RWPE1 (cell line): ENCODE results near the gene STK32B.

Source experiments
- CTCF ChIA-PET: fragments of 350-600 bp; sonication (Branson Sonifier 250); formaldehyde crosslinking; extraction: SDS; loops from one replicate; lab custom pipeline; 2021; lab: Yijun Ruan, JAX
- POLR2A ChIA-PET: fragments of 400-600 bp; formaldehyde crosslinking; extraction: SDS; loops from one replicate; lab custom pipeline; 2020; ENCODE audit warnings: antibody characterized with exemption; ENCODE audit not compliant: low non-redundant PET; lab: Yijun Ruan, JAX
- DNase-seq: peaks from one replicate; pipeline ENCODE4 v3.0.0; 2012; ENCODE audit warnings: low spot score
- H3K27ac ChIP-seq: fragments of 450-650 bp; 2 replicates; pipeline ENCODE4 v1.5.1; 2017
- CTCF ChIP-seq: fragments of 450-650 bp; conservative IDR thresholded peaks from 2 replicates; pipeline ENCODE4 v1.5.1; 2017; ENCODE audit warnings: low read depth, mild to moderate bottlenecking

Gene STK32B

DNA sequence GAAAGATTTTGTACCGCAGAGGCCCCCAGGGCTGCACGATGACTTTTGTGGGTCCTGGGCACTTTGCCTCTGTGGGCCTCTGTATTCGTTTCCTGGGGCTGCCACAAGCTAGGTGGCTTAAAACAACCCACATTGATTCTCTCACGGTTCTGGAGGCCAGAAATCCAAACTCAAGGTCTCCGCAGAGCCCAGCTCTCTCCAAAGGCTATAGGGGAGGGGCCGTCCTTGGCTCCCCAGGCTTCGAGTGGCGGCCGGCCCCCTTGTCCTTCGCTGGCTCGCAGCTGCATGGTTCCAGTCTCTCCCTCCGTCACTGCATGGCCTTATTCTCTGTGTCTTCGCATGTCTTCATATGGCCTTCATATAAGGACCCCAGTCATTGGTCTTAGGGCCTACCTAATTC lies 415.8 kb downstream of the STK32B start:
- CTCF ChIA-PET: no interaction called here
- POLR2A ChIA-PET: no interaction called here
- no peak for TF ChIP-seq CTCF
- no peak overlapping the region for H3K27ac ChIP-seq
- DNase-seq: no peak

GRCh38 chr4:5469151-5469775 lies 418.0 kb downstream of the STK32B start:
- no peak for DNase-seq
- CTCF ChIA-PET: interaction anchor here (0.7 kb wide), 1 partner anchor 9 kb away, joined by 3 read pairs; no protein-coding TSS in a partner anchor
- no peak for TF ChIP-seq CTCF
- POLR2A ChIA-PET: no interaction called here
- H3K27ac ChIP-seq: no peak overlapping the region

DNA sequence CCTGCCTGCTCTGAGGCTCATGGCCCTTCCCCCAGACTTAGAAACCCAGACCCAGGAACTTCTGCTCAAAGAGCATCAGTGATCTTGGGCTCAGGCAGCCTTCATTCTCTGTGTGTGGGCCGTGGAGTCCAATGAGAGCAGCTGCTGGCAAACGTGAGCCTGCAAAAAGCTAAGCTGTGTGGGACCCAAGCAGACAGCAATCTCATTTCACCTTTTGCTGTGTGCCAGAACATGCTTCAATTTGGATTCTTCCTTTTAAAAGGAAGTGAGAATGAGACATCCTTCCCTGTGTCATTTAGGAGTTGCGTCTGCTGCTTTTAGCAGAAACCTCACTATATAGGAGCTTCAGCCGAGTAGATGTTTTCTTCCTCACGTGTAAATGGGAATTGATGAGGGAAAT lies 418.6 kb downstream of the STK32B start:
- no peak for TF ChIP-seq CTCF
- no peak overlapping the region for H3K27ac ChIP-seq
- ChIA-PET POLR2A (no interaction called here), CTCF (interaction anchor here (0.7 kb wide), 1 partner anchor 10 kb away, joined by 3 read pairs; no protein-coding TSS in a partner anchor)
- DNase-seq: no peak

DNA sequence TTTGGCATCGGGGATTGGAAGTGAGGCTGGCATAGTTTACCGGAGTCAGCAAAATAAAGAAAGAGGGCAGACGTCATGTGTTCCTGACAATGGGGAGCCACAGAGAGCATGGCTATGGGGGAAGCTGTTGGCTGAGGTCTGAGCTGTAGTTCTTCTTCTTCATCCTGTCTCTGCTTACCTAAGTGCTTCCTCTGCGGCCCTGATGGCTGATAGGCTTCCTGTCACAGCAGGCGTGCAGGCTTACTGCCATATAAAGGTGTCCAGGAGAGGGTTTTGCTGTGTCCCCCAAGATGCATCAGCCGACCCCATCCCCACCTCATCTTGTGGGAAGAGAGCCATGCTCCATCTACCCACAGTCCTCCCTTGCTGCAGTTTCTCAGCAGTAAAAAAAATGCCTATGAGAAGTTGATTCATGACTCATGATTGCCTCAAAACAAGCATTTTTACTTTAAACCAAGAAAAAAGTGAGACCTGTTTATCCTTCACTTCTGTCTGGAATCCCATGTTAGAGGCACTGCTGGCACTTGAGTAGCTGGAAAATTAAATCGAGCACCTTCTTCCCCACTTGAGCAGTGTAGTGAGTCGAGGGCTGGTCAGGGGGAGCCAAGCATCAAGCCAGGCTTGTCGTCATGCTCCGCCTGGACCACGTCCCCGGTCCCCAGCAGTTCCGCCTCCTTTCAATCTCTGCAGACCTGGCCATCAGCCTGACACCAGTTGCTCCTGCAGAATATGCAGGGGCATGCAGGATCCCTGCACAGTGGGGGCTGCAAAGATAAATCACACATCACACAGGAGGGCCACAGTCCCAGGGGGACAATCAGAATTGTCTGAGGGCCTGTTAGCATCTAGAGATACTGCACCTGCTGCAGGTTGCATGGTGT lies 419.3 kb downstream of the STK32B start:
- ChIA-PET CTCF (interaction anchor here (0.7 kb wide), 1 partner anchor 10 kb away, joined by 3 read pairs; no protein-coding TSS in a partner anchor), POLR2A (no interaction called here)
- no peak for TF ChIP-seq CTCF
- no peak overlapping the region for H3K27ac ChIP-seq
- DNase-seq: no peak

GRCh38 chr4:5471206-5471605 lies 419.9 kb downstream of the STK32B start:
- H3K27ac ChIP-seq: no peak overlapping the region
- DNase-seq: no peak
- TF ChIP-seq CTCF: no peak
- ChIA-PET CTCF (no interaction called here), POLR2A (no interaction called here)

- CTCF ChIA-PET: no interaction called here
Observed at GRCh38 chr4:5471691-5472090, 420.4 kb downstream of the STK32B start.

More at GRCh38 chr4:5471691-5472090, 420.4 kb downstream of the STK32B start:
- no peak for DNase-seq
- no peak for TF ChIP-seq CTCF
- no peak overlapping the region for H3K27ac ChIP-seq
- POLR2A ChIA-PET: no interaction called here
